ENCODE measurements around the gene TMEM270.

Gene TMEM270

GRCh38 chr7:73907554-73908122 lies 46.7 kb downstream of the TMEM270 start:
- no peak for DNase-seq (ENCODE audit: low read depth)

- no peak for DNase-seq (ENCODE audit: low read depth)
Observed at GRCh38 chr7:73908123-73908611, 47.2 kb downstream of the TMEM270 start.

GRCh38 chr7:73909051-73909941 lies 48.3 kb downstream of the TMEM270 start:
- no peak for DNase-seq (ENCODE audit: low read depth)

- DNase-seq (ENCODE audit: low read depth) = no peak
Observed at GRCh38 chr7:73909996-73910395, 49.0 kb downstream of the TMEM270 start.

GRCh38 chr7:73912223-73912622 lies 51.3 kb downstream of the TMEM270 start:
- no peak for DNase-seq (ENCODE audit: low read depth)

Measured in GM04503 (cell line).